GM12891 (cell line): Measurements from ENCODE around the gene SRGAP1.
"Not testable (repeated sequence)": the region's sequence is repeated elsewhere in the genome, so short reads cannot be mapped to it uniquely, and the experiment has no call there.

Experiments used
- DNase-seq: peaks from one replicate; pipeline ENCODE4 v3.0.0; 2011; ENCODE audit warnings: low spot score; ENCODE audit not compliant: insufficient read length
- FAIRE-seq: peaks from 2 replicates; lab custom pipeline; 2011; peaks lifted over from hg19 to GRCh38; lab: Jason Lieb, UNC
- PAX5 ChIP-seq: IDR thresholded peaks from 2 replicates; pipeline ENCODE4 v1.6.1; 2011; ENCODE audit warnings: low read length, moderate library complexity, mild to moderate bottlenecking; ENCODE audit not compliant: insufficient read depth, severe bottlenecking
- POLR2A ChIP-seq: IDR thresholded peaks from 2 replicates; pipeline ENCODE4 v1.6.1; 2011; ENCODE audit warnings: low read depth, low read length, control low read depth
- POLR2AphosphoS5 ChIP-seq: IDR thresholded peaks from 2 replicates; pipeline ENCODE4 v1.6.1; 2011; ENCODE audit warnings: low read depth, low read length, control low read depth
- POU2F2 ChIP-seq: IDR thresholded peaks from 2 replicates; pipeline ENCODE4 v1.6.1; 2011; ENCODE audit warnings: low read depth, mild to moderate bottlenecking, control low read depth, low read length, moderate library complexity
- SPI1 ChIP-seq: IDR thresholded peaks from 2 replicates; pipeline ENCODE4 v1.6.1; 2011; ENCODE audit warnings: low read depth, low read length, control low read depth
- TAF1 ChIP-seq: IDR thresholded peaks from 2 replicates; pipeline ENCODE4 v1.6.1; 2011; ENCODE audit warnings: low read depth, low read length, control low read depth

The SRGAP1 gene

DNA sequence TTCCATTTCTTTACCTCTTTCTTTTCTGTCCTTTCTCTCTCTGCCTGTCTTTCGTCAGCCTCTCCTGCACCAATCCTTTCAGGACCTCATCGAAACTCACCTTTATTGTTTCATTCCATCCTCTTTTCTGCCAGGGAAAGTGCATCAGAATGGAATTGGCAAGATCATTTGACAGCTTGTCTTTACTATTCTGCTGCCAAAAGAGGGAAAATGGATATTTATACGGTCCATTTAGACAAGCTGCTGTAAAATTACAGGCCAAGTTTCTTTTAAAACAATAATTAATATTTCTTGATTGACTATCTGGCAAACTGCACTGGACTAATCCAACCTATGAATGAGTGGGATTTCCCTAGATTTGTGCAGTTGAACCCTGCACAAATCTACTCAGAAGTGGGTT, 7.6 kb upstream of the SRGAP1 start:
- FAIRE-seq (no peak), DNase-seq (no peak)
- TF ChIP-seq POLR2A (no peak), TAF1 (no peak), POU2F2 (no peak), SPI1 (no peak), PAX5 (no peak), POLR2AphosphoS5 (no peak)

DNA sequence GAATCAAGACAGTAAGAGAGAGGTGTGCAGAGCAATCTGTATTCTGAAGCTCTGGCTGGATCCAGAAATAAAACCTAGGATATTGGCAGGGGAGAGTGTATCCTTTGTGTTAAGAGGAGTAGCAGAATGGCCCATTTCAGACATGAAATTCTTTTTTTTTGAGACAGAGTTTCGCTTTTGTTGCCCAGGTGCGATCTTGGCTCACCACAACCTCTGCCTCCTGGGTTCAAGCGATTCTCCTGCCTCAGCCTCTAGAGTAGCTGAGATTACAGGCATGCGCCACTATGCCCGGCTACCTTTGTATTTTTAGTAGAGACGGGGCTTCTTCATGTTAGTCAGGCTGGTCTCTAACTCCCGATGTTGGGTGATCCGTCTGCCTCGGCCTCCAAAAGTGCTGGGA, 6.1 kb upstream of the SRGAP1 start:
- DNase-seq (no peak), FAIRE-seq (no peak)
- TF ChIP-seq POLR2A (no peak), POLR2AphosphoS5 (no peak), POU2F2 (no peak), PAX5 (no peak), TAF1 (no peak), SPI1 (no peak)

DNA sequence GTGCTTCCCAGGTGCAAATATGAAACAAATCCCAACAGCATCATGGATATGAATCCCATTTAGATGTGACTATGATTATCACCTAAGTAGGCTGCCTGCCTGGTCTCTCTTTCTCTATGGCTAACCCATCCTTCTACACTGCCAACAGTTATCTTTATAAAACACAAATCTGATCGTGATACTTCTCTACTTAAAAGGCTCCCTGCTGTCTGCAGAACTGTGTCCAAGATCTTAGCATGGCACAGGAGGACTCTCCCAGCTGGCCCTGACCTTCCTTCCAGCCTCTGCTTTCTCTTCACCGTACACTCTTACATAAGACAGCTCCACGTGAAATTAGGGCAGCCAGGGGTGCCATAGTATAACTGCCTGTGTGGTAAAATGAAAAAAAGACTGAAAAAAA, 3.5 kb upstream of the SRGAP1 start:
- FAIRE-seq (no peak), DNase-seq (no peak)
- no peak for TF ChIP-seq POLR2A
- TF ChIP-seq POU2F2: no peak
- TF ChIP-seq TAF1: no peak
- TF ChIP-seq PAX5: no peak
- no peak for TF ChIP-seq SPI1
- no peak for TF ChIP-seq POLR2AphosphoS5

DNA sequence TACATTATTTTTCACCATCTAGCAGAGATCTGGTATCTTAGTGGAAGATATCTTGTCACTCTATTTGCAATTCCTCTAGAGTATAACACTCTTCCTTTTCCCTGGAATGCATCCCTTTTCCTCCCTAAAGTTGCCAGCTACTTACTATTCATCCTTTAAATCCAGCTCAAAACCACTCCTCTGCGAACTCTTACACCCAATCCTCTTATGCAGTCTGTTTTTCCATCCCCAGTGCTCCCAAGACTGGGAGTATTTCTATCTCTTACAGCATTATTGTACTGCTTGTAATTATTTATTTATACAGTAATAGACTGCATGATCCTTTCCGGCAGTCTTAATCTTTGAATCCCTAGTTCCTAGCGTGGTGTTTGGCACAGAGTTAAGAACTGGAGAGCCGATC, 2.9 kb upstream of the SRGAP1 start:
- FAIRE-seq (no peak), DNase-seq (no peak)
- TF ChIP-seq PAX5 (no peak), POLR2AphosphoS5 (no peak), TAF1 (no peak), POLR2A (no peak), POU2F2 (no peak), SPI1 (no peak)

DNA sequence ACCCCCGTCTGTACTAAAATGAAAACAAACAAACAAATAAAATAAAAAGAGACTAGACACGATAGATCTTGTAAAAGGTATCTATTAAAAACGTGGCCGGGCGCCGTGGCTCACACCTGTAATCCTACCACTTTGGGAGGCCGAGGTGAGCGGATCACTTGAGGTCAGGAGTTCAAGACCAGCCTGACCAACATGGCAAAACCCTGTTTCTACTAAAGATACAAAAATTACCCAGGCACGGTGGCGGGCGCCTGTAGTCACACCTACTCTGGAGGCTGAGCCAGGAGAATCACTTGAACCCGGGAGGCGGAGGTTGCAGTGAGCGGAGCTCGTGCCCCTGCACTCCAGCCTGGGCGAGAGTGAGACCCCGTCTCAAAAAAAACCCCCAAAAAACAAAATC, 1.8 kb upstream of the SRGAP1 start:
- DNase-seq, FAIRE-seq: not testable (repeated sequence)

DNA sequence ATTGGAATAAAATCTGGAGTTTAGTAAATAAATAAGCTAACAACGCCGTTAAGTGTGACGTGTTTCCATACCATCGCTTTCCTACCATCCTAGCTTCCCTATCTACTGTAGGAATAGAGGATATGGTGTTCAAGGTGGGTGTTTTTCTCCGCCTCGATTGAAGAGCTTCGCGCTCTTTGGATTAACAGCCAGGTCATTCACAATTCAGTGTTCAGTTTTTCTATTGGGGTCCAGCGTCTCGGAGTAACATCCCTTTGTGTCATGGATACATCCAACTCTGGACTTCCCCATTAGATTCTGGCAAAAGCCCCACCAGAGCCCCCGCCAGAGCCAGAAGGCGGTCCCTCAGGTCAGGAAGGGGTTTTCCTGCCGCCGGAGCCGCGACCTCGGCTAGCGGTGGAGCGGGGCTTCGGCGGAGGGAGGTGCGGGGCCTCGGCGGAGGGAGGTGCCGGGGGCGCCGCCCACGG, 1.2 kb upstream of the SRGAP1 start:
- no peak for TF ChIP-seq POU2F2
- TF ChIP-seq PAX5: no peak
- no peak for TF ChIP-seq POLR2AphosphoS5
- TF ChIP-seq POLR2A: no peak
- no peak for TF ChIP-seq TAF1
- no peak for TF ChIP-seq SPI1
- FAIRE-seq (no peak), DNase-seq (no peak)

DNA sequence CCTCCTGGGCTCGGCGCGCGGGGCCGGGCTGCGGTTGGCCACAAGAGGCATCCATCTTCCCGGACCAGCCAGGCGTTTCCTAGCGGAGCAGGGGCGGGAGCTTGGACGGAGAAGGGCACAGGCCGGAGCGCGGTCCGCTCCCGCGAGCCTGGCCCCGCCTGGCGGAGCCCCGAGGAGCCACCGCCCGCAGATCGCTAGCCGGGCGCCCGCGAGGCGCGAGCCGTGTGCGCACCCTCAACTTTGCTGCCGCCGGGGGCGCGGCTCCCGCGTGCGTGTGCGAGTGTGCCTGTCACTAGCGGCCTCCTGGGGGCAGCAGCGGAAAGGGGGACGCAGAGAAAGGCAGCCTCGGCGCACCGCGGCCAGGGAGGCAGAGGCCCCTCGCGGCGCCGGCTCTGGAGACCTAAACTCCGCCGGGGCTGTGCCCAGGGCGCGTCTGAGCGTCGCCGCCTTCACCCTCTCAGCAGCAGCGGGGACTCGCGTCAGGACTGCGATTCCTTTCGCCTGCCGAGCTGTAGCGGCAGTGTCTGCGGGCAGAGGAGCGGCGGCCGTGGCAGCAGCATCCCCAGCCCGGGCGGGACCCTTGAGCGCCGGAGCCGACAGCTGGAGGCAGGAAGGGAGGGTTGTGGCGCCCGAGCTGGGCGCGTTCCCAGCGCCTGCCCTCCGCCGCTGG, 644 bp upstream of the SRGAP1 start:
- DNase-seq (peak; percentile 88), FAIRE-seq (peak; percentile 84)
- no peak for TF ChIP-seq POLR2AphosphoS5
- TF ChIP-seq POU2F2: no peak
- TF ChIP-seq PAX5: no peak
- no peak for TF ChIP-seq POLR2A
- TF ChIP-seq TAF1: no peak
- TF ChIP-seq SPI1: no peak

DNA sequence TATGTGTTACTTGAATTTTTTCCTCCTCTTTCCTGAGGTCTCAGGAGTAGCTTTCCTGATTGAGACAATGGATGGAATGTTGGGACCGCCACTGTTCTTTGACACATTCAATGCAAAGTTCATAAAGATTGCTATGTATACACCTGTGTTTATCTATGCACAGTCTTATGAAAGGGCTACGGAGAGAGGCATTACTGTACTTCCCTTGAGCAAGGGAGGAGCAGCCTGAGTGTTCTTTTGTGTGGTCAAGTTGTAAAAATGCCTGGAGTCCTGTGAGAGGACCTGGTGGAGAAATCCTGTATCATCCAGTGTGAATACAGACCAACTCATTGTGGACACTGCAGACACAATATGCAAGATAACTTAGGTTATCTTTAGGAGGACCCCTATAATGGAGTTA, 1.2 kb downstream of the SRGAP1 start:
- no peak for FAIRE-seq
- no peak for TF ChIP-seq POLR2A
- TF ChIP-seq SPI1: no peak
- no peak for TF ChIP-seq POU2F2
- no peak for TF ChIP-seq POLR2AphosphoS5
- no peak for TF ChIP-seq TAF1
- TF ChIP-seq PAX5: no peak
- no peak for DNase-seq

DNA sequence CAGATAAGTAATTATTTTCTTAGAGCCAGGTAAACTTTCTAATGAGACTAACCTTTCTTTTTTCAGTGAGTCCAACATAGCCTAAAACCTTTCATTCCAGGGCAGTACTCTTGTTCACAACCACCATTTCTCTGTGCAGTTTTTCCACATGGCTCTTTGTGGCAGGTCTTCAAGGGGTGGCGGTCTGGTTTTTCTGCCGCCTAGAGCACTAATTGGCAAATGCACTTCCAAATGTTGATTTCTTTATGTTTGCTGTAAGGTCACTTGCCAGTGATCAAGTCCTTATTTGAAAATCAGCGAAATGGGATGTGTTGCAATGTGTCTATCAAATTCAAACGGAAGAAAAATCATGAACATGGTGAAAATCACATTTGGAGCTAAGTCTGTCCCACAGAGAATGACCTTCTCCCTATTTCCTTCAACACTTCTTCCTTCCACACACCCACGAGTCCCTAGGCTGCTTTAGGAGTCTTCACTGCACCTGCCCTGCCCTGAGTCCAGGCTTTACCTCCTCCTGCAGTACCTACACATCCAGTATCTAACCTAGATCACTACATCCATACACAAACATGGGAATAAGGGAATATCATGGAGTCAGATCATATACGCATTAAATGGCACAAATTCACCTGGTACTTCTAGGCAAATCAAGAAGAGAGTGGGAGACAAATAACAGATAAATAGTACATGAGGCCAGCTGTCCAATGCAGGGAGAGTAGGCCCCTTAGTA, 1.9 kb downstream of the SRGAP1 start:
- DNase-seq: no peak
- no peak for TF ChIP-seq TAF1
- TF ChIP-seq POLR2AphosphoS5: no peak
- no peak for TF ChIP-seq POLR2A
- no peak for TF ChIP-seq PAX5
- no peak for TF ChIP-seq POU2F2
- no peak for TF ChIP-seq SPI1
- no peak for FAIRE-seq
